K562 (cell line): ENCODE results near the gene APBA2. TPM values are rescaled to one million over a fixed set of nuclear protein-coding genes. Genes with fewer than 3 reads are reported as not detected.

Experiments used
- ATAC-seq: fragments of 200-7000 bp; cut with Tn5 transposase; 3 replicates; pipeline ENCODE4 v1.9.1; 2020; ENCODE audit warnings: moderate library complexity
- BruUV-seq: library from RNA; stranded (reverse); fragments of 400-500 nt; replicated peaks from 2 replicates; lab custom pipeline; 2021; lab: Mats Ljungman, UMichigan
- CTCF ChIA-PET: fragments of 300-600 bp; formaldehyde crosslinking; extraction: SDS; loops from one replicate; lab custom pipeline; 2021; ENCODE audit warnings: low intra/inter-chr PET ratio; lab: Yijun Ruan, JAX
- POLR2A ChIA-PET: fragments of 300-600, 350-650 bp; sonication (Branson Sonifier 250); formaldehyde crosslinking; extraction: SDS; loops from one replicate; lab custom pipeline; 2021; ENCODE audit warnings: antibody characterized with exemption, inconsistent platforms; lab: Yijun Ruan, JAX
- DNase-seq, 4 experiments: peaks; one replicate each; pipeline versions ENCODE4 v3.0.0 to v3.0.0-alpha.2; 2011 to 2018; ENCODE audit warnings: low spot score in 3 of 4, mixed read lengths in 3 of 4; ENCODE audit errors: extremely low read depth in 1 of 4
- FAIRE-seq: peaks from 2 replicates; lab custom pipeline; 2011; peaks lifted over from hg19 to GRCh38; lab: Jason Lieb, UNC
- H2AFZ ChIP-seq: 2 replicates; pipeline ENCODE4 v1.6.0; 2011; ENCODE audit warnings: low read depth, low read length, control low read depth, inconsistent platforms
- H3K27ac ChIP-seq: fragments of 200-600 bp; 3 replicates; pipeline ENCODE4 v1.8.0; 2011; ENCODE audit warnings: low read depth, mild to moderate bottlenecking, control low read depth, inconsistent platforms, low read length, moderate library complexity, mixed read lengths; ENCODE audit errors: extremely low read depth
- H3K27me3 ChIP-seq, 2 experiments: fragments of 300-600 bp in 1 of 2; 2 replicates in 1 of 2; 3 replicates in 1 of 2; pipeline versions ENCODE4 v1.6.0 to v1.8.0; 2011; ENCODE audit warnings: inconsistent platforms in 2 of 2, low read length in 2 of 2, mild to moderate bottlenecking in 1 of 2, mixed read lengths in 1 of 2, moderate library complexity in 1 of 2; ENCODE audit not compliant: control insufficient read depth in 2 of 2, insufficient read depth in 2 of 2
- H3K36me3 ChIP-seq: fragments of 300-600 bp; 3 replicates; pipeline ENCODE4 v1.8.0; 2011; ENCODE audit warnings: mild to moderate bottlenecking, low read length, inconsistent platforms; ENCODE audit not compliant: control insufficient read depth, insufficient read depth
- H3K4me1 ChIP-seq, 2 experiments: fragments of 200-600 bp in 1 of 2; replicated peaks in 1 of 2; 2 replicates in 1 of 2; 3 replicates in 1 of 2; pipeline versions ENCODE4 v1.5.1 to v1.8.0; 2011; ENCODE audit warnings: inconsistent platforms in 2 of 2, low read length in 2 of 2, mild to moderate bottlenecking in 1 of 2, mixed read lengths in 1 of 2, moderate library complexity in 1 of 2; ENCODE audit not compliant: control insufficient read depth in 2 of 2, insufficient read depth in 2 of 2
- H3K4me2 ChIP-seq: 2 replicates; pipeline ENCODE4 v1.6.1; 2011; ENCODE audit warnings: low read length, control low read depth, inconsistent platforms, mixed read lengths; ENCODE audit not compliant: insufficient read depth
- H3K4me3 ChIP-seq: fragments of 200-600 bp; sonication (generic), shearing (Covaris generic); 2 replicates; pipeline ENCODE4 v1.5.1; 2016; ENCODE audit warnings: control low read depth, inconsistent platforms
- H3K79me2 ChIP-seq: fragments of 200-600 bp; 3 replicates; pipeline ENCODE4 v1.8.0; 2011; ENCODE audit warnings: low read length, inconsistent platforms; ENCODE audit not compliant: control insufficient read depth, insufficient read depth
- H3K9ac ChIP-seq, 2 experiments: 2 replicates each; pipeline versions ENCODE4 v1.6.0 to v1.6.1; 2011; ENCODE audit warnings: low read depth in 2 of 2, low read length in 2 of 2, control low read depth in 1 of 2, inconsistent platforms in 1 of 2, mild to moderate bottlenecking in 1 of 2, mixed read lengths in 1 of 2; ENCODE audit not compliant: insufficient read depth in 1 of 2
- H3K9me1 ChIP-seq: one replicate; pipeline ENCODE4 v1.6.0; 2011; ENCODE audit warnings: inconsistent platforms, mild to moderate bottlenecking, low read length, moderate library complexity; ENCODE audit not compliant: control insufficient read depth, insufficient read depth
- H3K9me3 ChIP-seq: replicated peaks from 2 replicates; pipeline ENCODE4 v1.5.1; 2011; ENCODE audit warnings: low read depth, low read length, inconsistent platforms; ENCODE audit not compliant: control insufficient read depth, insufficient read depth
- H4K20me1 ChIP-seq: replicated peaks from 2 replicates; pipeline ENCODE4 v1.6.1; 2011; ENCODE audit warnings: low read length, inconsistent platforms, mixed read lengths; ENCODE audit not compliant: control insufficient read depth, insufficient read depth
- MCM3 ChIP-seq: fragments of 450-650 bp; IDR thresholded peaks from 2 replicates; pipeline ENCODE4 v1.6.1; 2016
- MTF1 ChIP-seq: fragments of 250-450 bp; sonication (Bioruptor Pico); IDR thresholded peaks from 2 replicates; pipeline ENCODE4 v1.9.0; 2021; ENCODE audit warnings: moderate library complexity, mild to moderate bottlenecking, inconsistent platforms, borderline replicate concordance
- SMARCA4 ChIP-seq: fragments of 450-650 bp; IDR thresholded peaks from 2 replicates; pipeline ENCODE4 v1.6.1; 2016
- ZNF316 ChIP-seq: fragments of 450-650 bp; IDR thresholded peaks from 2 replicates; pipeline ENCODE4 v1.6.1; 2016
- ZNF408 ChIP-seq: fragments of 250-450 bp; sonication (Bioruptor Pico); IDR thresholded peaks from 2 replicates; pipeline ENCODE4 v1.4.0; 2020; ENCODE audit warnings: low read depth, mild to moderate bottlenecking, moderate library complexity
- ZNF707 ChIP-seq: fragments of 250-450 bp; sonication (Bioruptor Pico); conservative IDR thresholded peaks from 2 replicates; pipeline ENCODE4 v1.8.0; 2022; ENCODE audit warnings: inconsistent platforms, mild to moderate bottlenecking, moderate library complexity
- WGBS: fragments of 100-300 bp; shearing (Covaris generic); methylation state at CpG from one replicate; pipeline ENCODE4 v1.1.6; 2016; ENCODE audit warnings: low coverage, mixed read lengths; ENCODE audit not compliant: insufficient coverage; ENCODE audit errors: missing lambda C conversion rate; 5-methylcytosine and 5-hydroxymethylcytosine counted together
- in situ Hi-C: fragments of 300-500 bp; cut with MboI; formaldehyde crosslinking; loops from 4 replicates; pipeline ENCODE4 v1.15.0; 2018; ENCODE audit warnings: inconsistent platforms, mixed read lengths
- intact Hi-C: fragments of 100-400 bp; cut with micrococcal nuclease; formaldehyde crosslinking; loops from 2 replicates; pipeline ENCODE4 v1.14.2; 2022
- polyA plus RNA-seq, 8 experiments: library from polyadenylated mRNA; depleted of rRNA in 4 of 8; stranded (reverse) in 5 of 8; unstranded in 3 of 8; fragments of >200 nt; fragmentation: Nextera tagmentation in 2 of 8; fragmentation: Illumina TruSeq in 1 of 8; extraction: Ambion mirVana in 2 of 8; extraction: Trizol in 1 of 8; gene quantifications; 2 replicates each; pipeline versions ENCODE4 v1.2.1 to v1.2.3, GENCODE V29; 2011 to 2014; ENCODE audit warnings: inconsistent platforms in 1 of 8, missing spikeins in 1 of 8
- total RNA-seq, 7 experiments: library from RNA; depleted of rRNA in 6 of 7; stranded (reverse); fragments of >200 nt in 6 of 7; fragmentation: Illumina TruSeq in 2 of 7; extraction: Trizol in 2 of 7; gene quantifications; 2 replicates each; pipeline versions ENCODE4 v1.2.1 to v1.2.3, GENCODE V29; 2011 to 2021; ENCODE audit warnings: low replicate concordance in 1 of 7
- TF ChIP-seq, protein P1 (sequence below), 2 experiments: fragments of 450-650 bp; IDR thresholded peaks; 2 replicates each; pipeline ENCODE4 v1.6.1; 2016
- TF ChIP-seq, protein P2 (sequence below): fragments of 200-800 bp; sonication (Bioruptor generic); IDR thresholded peaks from 2 replicates; pipeline ENCODE4 v1.6.1; 2016; ENCODE audit warnings: missing genetic modification characterization, missing compliant biosample characterization
- TF ChIP-seq, protein P3 (sequence below): fragments of 250-450 bp; sonication (Bioruptor Pico); IDR thresholded peaks from 2 replicates; pipeline ENCODE4 v1.4.0; 2020

Gene APBA2
- total and polyA plus RNA-seq, 9 of the 15 experiments (the other 6 are each of a cell fraction or from before 2014, with no cell fraction given) = 0.24 to 40.9 (median 25.2) TPM

DNA sequence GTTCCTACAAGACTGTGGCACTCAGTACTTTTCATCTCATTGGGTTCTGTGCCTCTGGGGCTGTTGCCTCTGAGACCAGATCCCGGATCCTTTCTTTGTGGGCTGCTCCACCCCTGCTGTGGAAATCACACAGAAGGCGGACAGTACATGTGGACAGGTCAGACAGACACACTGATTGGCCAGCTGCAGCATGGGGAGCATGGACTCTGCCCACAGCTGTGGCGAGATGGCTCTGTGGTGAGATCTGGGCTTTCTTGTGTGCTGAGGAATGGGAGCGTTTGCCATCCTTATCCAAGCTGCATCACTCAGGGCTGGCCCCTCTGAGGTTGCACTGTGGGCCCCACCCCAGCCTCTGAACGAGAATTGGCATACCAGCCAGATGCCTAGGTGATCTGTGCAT is 147.0 kb downstream of the APBA2 start:
- Histone ChIP-seq H3K4me2 (no peak overlapping the region), H2AFZ (no peak overlapping the region), H3K9ac (no peak overlapping the region), H3K36me3 (no peaks in the 10 kb centered on the region), H3K4me3 (no peak overlapping the region), H3K9me1 (no peaks in the 10 kb centered on the region), H3K4me1 (peaks cover 0 to 4% of the 10 kb centered on the region in 2 experiments; a peak in 1 of 5 replicates), H3K27me3 (no peaks in the 10 kb centered on the region), H3K27ac (no peak overlapping the region), H3K79me2 (no peaks in the 10 kb centered on the region; the same call in 2 of the 3 replicates), H3K9me3 (0 out of 2 replicates have a peak, but pooled peaks cover 1% of the 10 kb centered on the region), H4K20me1 (no peaks in the 10 kb centered on the region)
- 57% methylated on average over 5 of the region's 5 CpGs for WGBS
- ATAC-seq (no peak), FAIRE-seq (no peak), DNase-seq (no peak)
- TF ChIP-seq, protein P1, sequence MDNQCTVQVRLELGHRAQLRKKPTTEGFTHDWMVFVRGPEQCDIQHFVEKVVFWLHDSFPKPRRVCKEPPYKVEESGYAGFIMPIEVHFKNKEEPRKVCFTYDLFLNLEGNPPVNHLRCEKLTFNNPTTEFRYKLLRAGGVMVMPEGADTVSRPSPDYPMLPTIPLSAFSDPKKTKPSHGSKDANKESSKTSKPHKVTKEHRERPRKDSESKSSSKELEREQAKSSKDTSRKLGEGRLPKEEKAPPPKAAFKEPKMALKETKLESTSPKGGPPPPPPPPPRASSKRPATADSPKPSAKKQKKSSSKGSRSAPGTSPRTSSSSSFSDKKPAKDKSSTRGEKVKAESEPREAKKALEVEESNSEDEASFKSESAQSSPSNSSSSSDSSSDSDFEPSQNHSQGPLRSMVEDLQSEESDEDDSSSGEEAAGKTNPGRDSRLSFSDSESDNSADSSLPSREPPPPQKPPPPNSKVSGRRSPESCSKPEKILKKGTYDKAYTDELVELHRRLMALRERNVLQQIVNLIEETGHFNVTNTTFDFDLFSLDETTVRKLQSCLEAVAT (IDR thresholded peaks at IDR 0.05) = no peak
- TF ChIP-seq SMARCA4 = no peak
- no peak for TF ChIP-seq MTF1 (CRISPR knock-in tag)
- no peak for TF ChIP-seq ZNF707
- TF ChIP-seq ZNF408 (CRISPR knock-in tag) = no peak
- TF ChIP-seq, protein P2, sequence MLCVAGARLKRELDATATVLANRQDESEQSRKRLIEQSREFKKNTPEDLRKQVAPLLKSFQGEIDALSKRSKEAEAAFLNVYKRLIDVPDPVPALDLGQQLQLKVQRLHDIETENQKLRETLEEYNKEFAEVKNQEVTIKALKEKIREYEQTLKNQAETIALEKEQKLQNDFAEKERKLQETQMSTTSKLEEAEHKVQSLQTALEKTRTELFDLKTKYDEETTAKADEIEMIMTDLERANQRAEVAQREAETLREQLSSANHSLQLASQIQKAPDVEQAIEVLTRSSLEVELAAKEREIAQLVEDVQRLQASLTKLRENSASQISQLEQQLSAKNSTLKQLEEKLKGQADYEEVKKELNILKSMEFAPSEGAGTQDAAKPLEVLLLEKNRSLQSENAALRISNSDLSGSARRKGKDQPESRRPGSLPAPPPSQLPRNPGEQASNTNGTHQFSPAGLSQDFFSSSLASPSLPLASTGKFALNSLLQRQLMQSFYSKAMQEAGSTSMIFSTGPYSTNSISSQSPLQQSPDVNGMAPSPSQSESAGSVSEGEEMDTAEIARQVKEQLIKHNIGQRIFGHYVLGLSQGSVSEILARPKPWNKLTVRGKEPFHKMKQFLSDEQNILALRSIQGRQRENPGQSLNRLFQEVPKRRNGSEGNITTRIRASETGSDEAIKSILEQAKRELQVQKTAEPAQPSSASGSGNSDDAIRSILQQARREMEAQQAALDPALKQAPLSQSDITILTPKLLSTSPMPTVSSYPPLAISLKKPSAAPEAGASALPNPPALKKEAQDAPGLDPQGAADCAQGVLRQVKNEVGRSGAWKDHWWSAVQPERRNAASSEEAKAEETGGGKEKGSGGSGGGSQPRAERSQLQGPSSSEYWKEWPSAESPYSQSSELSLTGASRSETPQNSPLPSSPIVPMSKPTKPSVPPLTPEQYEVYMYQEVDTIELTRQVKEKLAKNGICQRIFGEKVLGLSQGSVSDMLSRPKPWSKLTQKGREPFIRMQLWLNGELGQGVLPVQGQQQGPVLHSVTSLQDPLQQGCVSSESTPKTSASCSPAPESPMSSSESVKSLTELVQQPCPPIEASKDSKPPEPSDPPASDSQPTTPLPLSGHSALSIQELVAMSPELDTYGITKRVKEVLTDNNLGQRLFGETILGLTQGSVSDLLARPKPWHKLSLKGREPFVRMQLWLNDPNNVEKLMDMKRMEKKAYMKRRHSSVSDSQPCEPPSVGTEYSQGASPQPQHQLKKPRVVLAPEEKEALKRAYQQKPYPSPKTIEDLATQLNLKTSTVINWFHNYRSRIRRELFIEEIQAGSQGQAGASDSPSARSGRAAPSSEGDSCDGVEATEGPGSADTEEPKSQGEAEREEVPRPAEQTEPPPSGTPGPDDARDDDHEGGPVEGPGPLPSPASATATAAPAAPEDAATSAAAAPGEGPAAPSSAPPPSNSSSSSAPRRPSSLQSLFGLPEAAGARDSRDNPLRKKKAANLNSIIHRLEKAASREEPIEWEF (CRISPR knock-in tag) = no peak
- TF ChIP-seq, protein P3, sequence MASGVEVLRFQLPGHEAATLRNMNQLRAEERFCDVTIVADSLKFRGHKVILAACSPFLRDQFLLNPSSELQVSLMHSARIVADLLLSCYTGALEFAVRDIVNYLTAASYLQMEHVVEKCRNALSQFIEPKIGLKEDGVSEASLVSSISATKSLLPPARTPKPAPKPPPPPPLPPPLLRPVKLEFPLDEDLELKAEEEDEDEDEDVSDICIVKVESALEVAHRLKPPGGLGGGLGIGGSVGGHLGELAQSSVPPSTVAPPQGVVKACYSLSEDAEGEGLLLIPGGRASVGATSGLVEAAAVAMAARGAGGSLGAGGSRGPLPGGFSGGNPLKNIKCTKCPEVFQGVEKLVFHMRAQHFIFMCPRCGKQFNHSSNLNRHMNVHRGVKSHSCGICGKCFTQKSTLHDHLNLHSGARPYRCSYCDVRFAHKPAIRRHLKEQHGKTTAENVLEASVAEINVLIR (CRISPR knock-in tag) = no peak
- TF ChIP-seq MCM3 = no peak
- no peak for TF ChIP-seq ZNF316
- in situ Hi-C loops (no loop called here), intact Hi-C loops (no loop called here)
- ChIA-PET CTCF (no interaction called here), POLR2A (no interaction called here)
- BruUV-seq = no TSS peak
